Urothelium cell line (cell line): ENCODE results near the gene C11orf98.
"Not testable (repeated sequence)": the region's sequence is repeated elsewhere in the genome, so short reads cannot be mapped to it uniquely, and the experiment has no call there.

ENCODE experiments used
- DNase-seq: peaks from one replicate; pipeline ENCODE4 v3.0.0; 2011; ENCODE audit warnings: low spot score, mixed read lengths
- FAIRE-seq: peaks from 2 replicates; lab custom pipeline; 2011; peaks lifted over from hg19 to GRCh38; lab: Jason Lieb, UNC

Gene C11orf98

DNA sequence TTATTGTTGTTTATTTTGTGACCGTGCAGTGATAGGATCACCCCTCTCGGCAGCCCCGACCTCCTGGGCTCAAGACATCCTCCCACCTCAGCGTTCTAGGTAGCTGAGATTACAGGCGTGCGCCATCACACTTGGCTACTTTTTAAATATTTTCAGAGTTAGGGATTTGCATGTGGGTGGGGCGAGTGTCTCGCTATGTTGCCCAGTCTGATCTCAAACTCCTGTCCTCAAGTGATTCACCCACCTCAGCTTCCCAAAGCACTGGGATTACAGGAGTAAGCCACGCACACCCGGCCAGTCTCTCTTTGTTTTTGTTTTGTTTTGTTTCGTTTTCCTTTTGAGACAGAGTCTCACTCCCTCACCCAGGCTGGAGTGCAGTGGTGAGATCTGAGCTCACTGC, 10.7 kb downstream of the C11orf98 start:
- no peak for FAIRE-seq
- no peak for DNase-seq

GRCh38 chr11:62652161-62653006, 12.6 kb downstream of the C11orf98 start:
- no peak for DNase-seq
- FAIRE-seq = no peak

GRCh38 chr11:62650283-62650682, 14.7 kb downstream of the C11orf98 start:
- not testable (repeated sequence) for FAIRE-seq

GRCh38 chr11:62649486-62649885, 15.5 kb downstream of the C11orf98 start:
- FAIRE-seq = no peak

More at GRCh38 chr11:62650283-62650682, 14.7 kb downstream of the C11orf98 start:
- DNase-seq = not testable (repeated sequence)

DNA sequence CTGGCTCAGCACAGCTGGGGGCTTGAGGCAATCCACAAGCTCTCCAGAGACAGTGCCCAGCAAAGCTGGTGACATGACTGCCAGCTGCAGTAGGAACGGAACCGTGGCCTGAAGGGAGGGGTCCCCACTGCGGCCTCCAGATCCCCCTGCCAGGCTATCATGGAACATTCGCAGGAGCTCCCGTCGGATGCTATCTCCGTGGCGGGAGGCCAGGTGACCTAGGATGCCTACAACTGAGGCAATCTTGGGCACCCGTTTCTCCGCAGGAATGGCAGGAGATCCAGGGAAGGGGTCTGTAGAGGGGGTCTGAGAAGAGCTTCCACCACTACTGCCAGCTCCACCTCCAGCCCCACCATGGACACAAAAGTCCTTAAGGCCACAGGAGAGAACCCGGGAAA, 16.0 kb downstream of the C11orf98 start:
- FAIRE-seq = no peak

More at GRCh38 chr11:62649486-62649885, 15.5 kb downstream of the C11orf98 start:
- no peak for DNase-seq

DNA sequence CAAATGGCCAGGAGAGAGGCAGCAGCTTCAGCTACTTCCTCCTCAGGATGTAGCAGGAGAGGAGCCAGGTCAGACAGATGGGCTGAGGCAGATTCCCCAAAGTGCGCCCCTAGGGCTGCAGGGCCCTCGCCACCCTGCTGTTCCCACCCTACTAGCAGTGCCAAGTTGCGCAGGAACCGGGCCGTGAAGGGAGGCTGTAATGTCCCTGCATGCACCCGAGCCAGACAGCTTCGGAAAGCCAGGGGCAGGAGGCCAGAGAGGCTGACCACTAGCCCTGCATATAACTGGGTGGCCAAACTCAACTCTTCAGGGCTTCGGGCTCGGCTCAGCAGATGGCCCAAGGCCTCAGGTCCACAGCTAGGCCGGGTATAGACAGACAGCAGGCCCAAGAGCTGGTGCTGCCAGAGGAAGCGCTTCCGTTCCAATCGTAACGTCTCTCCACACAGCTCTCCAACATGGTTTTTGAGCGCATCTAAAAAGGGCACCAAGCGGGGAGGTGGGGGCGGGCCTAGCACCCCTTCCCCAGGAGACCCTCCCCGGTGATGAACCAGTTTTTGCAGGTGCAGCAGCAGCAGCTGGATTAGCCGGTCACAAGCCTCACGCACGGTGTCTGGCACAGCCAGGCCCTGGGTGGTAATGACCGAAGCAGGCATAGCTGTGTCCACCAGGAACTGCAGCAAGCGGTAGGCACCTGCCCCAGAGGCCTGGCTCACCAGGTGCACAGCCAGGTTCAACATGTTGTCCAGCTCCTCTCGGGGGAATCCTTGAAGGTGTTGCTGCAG, 16.6 kb downstream of the C11orf98 start:
- FAIRE-seq = no peak
- no peak for DNase-seq

More for the DNA sequence above, 16.0 kb downstream of the C11orf98 start:
- no peak for DNase-seq

DNA sequence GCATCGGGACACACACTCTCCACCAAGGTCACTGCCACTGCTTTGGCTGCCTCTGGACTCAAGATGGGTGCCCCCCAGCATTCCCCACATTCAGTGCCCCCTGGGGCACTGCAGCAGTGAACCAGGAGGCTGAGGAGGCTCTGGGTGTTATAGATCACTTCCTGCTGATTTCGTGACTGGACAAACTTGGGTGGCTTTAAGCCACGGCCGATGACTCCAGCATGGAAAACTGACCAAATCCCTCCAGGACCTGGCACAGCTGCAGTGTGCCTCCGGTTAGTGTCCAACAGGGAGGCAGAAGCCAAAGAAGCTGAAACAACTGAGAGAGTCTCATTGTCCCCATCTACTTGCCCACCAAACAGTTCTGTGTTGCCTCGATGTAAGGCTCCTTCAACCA, 17.4 kb downstream of the C11orf98 start:
- FAIRE-seq (no peak), DNase-seq (no peak)

DNA sequence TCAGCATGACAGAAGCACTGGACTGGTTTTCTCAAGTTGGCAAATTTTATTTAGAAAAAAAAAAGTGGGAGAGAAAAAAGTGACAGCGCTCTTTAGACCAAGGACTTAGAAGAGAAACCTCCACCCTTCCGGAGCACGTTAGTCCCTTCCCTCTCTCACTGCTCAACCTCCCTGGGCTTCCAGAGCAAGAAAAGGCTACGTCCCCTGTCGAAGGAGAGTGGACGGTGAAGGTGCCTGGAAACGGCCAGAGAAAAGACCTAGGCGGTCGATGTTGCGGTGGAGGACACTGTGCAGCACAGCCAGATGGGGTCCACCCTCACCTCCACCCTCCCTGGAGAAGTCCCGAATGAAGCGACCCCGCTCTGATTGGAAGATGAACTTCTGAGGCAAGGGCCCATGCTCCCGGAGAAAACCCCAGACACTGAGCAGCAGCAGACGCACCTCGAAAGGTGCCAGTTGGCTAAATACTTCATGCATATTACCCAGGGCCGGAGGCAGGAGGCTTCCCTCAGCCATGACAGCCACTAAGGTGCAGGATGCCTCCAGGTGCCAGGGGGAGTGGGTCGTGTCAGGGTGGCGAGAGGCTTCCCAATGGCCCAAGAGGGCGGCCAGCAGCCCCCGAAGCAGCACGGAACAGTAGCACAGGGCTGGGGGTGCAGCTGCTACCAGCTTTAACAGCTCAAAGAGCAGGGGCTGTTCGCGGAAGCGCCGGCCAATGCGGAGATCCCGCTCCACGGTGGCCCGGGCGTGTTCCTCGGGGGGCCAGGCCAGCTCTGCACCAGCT, 18.0 kb downstream of the C11orf98 start:
- no peak for FAIRE-seq
- DNase-seq = no peak

GRCh38 chr11:62645946-62646824, 18.8 kb downstream of the C11orf98 start, which contains the start of gene GANAB:
Gene GANAB (minus strand): TSS chr11:62646613. CDS start chr11:62646599, 14 bp downstream.
- DNase-seq (peak; percentile 100), FAIRE-seq (no peak)

- DNase-seq (no peak), FAIRE-seq (no peak)
Measured at GRCh38 chr11:62645671-62645945, 19.4 kb downstream of the C11orf98 start.

DNA sequence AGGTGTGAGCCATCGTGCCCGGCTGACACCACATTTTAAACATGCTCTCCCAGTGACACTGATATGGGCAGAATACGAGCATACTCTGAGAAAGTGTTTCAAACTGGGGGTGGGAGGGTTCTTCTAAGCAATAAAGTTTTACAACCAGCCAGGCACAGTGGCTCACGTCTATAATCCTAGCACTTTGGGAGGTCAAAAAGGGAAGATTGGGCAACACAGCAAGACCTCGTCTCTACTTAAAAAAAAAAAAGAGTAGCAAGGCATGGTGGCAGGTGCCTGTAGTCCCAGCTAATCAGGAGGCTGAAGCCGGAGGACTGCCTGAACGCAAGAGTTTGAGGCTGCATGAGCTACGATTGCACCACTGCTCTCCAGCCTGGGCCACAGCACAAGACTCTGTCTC, 20.8 kb downstream of the C11orf98 start:
- DNase-seq (no peak), FAIRE-seq (no peak)

GRCh38 chr11:62632492-62632891, 32.5 kb downstream of the C11orf98 start:
- FAIRE-seq = no peak

GRCh38 chr11:62627713-62628112, 37.3 kb downstream of the C11orf98 start:
- FAIRE-seq (no peak), DNase-seq (no peak)

More at GRCh38 chr11:62632492-62632891, 32.5 kb downstream of the C11orf98 start:
- DNase-seq = no peak

DNA sequence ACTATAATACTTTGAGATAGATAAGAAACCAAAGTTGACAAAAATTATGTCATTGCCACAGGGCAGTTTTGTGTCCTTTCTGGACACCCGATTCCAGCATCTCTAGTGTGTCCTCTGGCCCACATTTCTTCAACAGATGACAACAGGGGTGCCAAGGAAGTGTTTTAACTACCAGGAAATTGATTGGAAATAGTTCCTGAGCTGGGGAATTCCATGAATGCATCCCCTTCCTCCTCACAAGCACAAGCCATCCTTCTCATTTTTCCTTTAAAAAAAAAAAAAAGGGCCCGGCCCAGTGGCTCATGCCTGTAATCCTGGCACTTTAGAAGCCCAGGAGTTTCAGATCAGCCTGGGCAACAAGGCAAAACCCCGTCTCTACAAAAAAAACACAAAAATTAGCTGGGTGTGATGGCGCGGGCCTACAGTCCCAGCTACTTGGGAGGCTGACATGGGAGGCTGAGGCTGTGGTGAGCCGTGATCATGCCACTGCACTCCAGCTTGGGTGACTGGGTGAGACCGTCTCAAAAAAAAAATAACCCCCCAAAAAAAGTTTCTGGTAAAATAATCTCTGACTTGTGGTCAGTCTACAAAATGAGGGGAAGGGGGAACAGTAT, 42.4 kb downstream of the C11orf98 start:
- no peak for FAIRE-seq
- DNase-seq = no peak

- DNase-seq = peak; percentile 99
- no peak for FAIRE-seq
Measured at GRCh38 chr11:62621567-62622470, 43.2 kb downstream of the C11orf98 start, which contains the start of gene B3GAT3. Gene B3GAT3 (minus strand): TSS chr11:62621986. CDS start chr11:62621947, 39 bp downstream.

DNA sequence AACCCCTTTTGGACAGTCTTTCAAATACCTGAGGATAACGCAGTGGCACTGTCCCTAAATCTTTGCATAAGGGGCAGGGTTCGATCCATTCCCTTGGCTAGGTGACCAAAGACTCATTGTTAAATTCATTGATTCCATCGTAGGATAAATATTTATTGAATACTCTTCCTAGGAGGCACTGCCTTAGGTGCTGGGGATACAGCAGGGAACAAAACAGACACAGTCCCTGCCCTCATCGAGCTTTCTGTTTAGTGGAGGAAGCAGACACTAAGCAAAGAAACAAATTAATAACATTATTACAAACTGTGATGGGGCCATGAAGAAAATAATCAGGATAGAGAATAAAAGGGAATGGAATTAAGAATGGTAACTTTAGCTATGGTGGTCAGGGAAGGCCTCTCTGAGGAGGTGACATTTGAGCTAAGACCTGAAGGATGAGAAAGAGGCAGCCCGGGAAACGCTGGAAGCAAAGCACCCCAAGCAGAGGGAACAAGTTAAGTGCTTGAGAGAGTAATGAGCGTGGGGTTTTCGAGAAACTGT, 43.9 kb downstream of the C11orf98 start:
- no peak for FAIRE-seq
- DNase-seq = no peak

- FAIRE-seq, DNase-seq: not testable (repeated sequence)
Measured at GRCh38 chr11:62616957-62617356, 48.1 kb downstream of the C11orf98 start.

- DNase-seq (no peak), FAIRE-seq (no peak)
Measured at GRCh38 chr11:62615521-62615920, 49.5 kb downstream of the C11orf98 start.
